SU-DHL-6 (cell line): ENCODE data around the gene CNTN5.

Experiments
- EZH2phosphoT487 ChIP-seq: fragments of 200-600 bp; sonication (generic), shearing (Covaris generic); conservative IDR thresholded peaks from 2 replicates; pipeline ENCODE4 v1.6.1; 2018; ENCODE audit warnings: mild to moderate bottlenecking, antibody characterized with exemption, low read length, moderate library complexity, mixed read lengths
- TF ChIP-seq, protein P1 (sequence below): fragments of 200-600 bp; sonication (generic); IDR thresholded peaks from one replicate; pipeline ENCODE4 v1.5.1; 2017; ENCODE audit warnings: antibody characterized with exemption, mild to moderate bottlenecking, low read length, moderate library complexity; ENCODE audit not compliant: insufficient read depth, poor library complexity, severe bottlenecking

GRCh38 chr11:99271527-99271926 lies 250.8 kb downstream of the CNTN5 start:
- TF ChIP-seq, protein P1, sequence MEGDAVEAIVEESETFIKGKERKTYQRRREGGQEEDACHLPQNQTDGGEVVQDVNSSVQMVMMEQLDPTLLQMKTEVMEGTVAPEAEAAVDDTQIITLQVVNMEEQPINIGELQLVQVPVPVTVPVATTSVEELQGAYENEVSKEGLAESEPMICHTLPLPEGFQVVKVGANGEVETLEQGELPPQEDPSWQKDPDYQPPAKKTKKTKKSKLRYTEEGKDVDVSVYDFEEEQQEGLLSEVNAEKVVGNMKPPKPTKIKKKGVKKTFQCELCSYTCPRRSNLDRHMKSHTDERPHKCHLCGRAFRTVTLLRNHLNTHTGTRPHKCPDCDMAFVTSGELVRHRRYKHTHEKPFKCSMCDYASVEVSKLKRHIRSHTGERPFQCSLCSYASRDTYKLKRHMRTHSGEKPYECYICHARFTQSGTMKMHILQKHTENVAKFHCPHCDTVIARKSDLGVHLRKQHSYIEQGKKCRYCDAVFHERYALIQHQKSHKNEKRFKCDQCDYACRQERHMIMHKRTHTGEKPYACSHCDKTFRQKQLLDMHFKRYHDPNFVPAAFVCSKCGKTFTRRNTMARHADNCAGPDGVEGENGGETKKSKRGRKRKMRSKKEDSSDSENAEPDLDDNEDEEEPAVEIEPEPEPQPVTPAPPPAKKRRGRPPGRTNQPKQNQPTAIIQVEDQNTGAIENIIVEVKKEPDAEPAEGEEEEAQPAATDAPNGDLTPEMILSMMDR, result no peak
- TF ChIP-seq EZH2phosphoT487, result no peak
